Measurements from ENCODE around the gene RELA.

Gene RELA

DNA sequence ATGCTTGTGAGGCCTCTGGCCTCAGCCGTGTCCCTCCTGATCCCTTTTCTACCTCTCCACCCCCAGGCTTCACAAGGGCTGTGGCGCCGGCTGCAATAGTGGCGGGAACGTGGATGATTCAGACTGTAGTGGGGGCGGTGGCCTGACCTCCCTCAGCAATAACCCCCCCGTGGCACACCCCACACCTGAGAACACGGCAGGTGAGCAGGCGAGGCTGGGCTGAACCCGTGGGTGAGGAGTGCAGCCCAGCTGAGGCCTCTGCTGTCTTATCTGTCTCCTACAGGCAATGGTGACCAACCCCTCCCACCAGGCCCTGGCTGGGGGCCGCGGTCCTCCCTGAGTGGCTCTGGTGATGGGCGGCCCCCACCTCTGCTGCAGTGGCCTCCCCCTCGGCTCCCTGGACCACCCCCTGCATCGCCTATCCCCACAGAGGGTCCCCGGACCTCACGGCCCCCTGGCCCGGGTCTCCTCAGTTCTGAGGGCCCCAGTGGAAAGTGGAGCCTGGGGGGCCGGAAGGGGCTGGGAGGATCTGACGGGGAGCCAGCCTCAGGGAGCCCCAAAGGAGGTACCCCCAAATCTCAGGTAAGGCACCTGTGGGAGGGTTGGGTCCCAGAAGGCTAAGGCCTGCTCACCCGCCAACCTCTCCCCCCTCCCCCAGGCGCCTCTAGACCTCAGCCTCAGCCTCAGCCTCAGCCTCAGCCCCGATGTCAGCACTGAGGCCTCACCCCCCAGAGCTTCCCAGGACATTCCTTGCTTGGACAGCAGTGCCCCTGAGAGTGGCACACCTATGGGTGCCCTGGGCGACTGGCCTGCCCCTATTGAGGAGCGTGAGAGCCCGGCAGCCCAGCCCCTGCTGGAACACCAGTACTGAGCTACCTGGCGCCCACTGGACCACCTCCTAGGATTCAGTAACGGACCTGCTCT is 26.3 kb downstream of the RELA start:
- no peak overlapping the region for H2AFZ ChIP-seq (ENCODE audit: low read depth, low read length)
- H3K4me3 ChIP-seq (ENCODE audit: low read length), result no peak overlapping the region
- H3K27ac ChIP-seq (ENCODE audit: low read length), result no peak overlapping the region
- H3K4me1 ChIP-seq (ENCODE audit: low read length), result peaks cover 32% of the 10 kb centered on the region
- H3K9me3 ChIP-seq (ENCODE audit: insufficient read depth, low read length), result no peaks in the 10 kb centered on the region
- peaks cover 23% of the 10 kb centered on the region for H3K36me3 ChIP-seq (replicated peaks; ENCODE audit: low read depth, low read length)
- TF ChIP-seq CTCF (IDR thresholded peaks at IDR 0.05; ENCODE audit: low read depth, low read length) (no peak), EZH2phosphoT487 (IDR thresholded peaks at IDR 0.05; ENCODE audit: low read depth) (no peak)
- H3K9ac ChIP-seq (ENCODE audit: low read length), result no peak overlapping the region
- no peaks in the 10 kb centered on the region for H3K27me3 ChIP-seq (ENCODE audit: low read depth, low read length)
- H3K79me2 ChIP-seq (ENCODE audit: low read length), result peaks cover 27% of the 10 kb centered on the region
- H4K20me1 ChIP-seq (ENCODE audit: insufficient read depth, low read length), result no peaks in the 10 kb centered on the region
- no peak overlapping the region for H3K4me2 ChIP-seq (ENCODE audit: low read length)

GRCh38 chr11:65634905-65635731 is 27.6 kb downstream of the RELA start:
- Histone ChIP-seq H3K27ac (ENCODE audit: low read length) (no peak overlapping the region), H3K4me2 (ENCODE audit: low read length) (no peak overlapping the region), H3K4me1 (ENCODE audit: low read length) (peaks cover 22% of the 10 kb centered on the region), H3K9ac (ENCODE audit: low read length) (no peak overlapping the region), H3K79me2 (ENCODE audit: low read length) (peaks cover 16% of the 10 kb centered on the region), H2AFZ (ENCODE audit: low read depth, low read length) (no peak overlapping the region), H3K36me3 (replicated peaks; ENCODE audit: low read depth, low read length) (peaks cover 26% of the 10 kb centered on the region), H4K20me1 (ENCODE audit: insufficient read depth, low read length) (no peaks in the 10 kb centered on the region), H3K9me3 (ENCODE audit: insufficient read depth, low read length) (no peaks in the 10 kb centered on the region), H3K4me3 (ENCODE audit: low read length) (no peak overlapping the region), H3K27me3 (ENCODE audit: low read depth, low read length) (no peaks in the 10 kb centered on the region)
- TF ChIP-seq EZH2phosphoT487 (IDR thresholded peaks at IDR 0.05; ENCODE audit: low read depth) (no peak), CTCF (IDR thresholded peaks at IDR 0.05; ENCODE audit: low read depth, low read length) (no peak)

DNA sequence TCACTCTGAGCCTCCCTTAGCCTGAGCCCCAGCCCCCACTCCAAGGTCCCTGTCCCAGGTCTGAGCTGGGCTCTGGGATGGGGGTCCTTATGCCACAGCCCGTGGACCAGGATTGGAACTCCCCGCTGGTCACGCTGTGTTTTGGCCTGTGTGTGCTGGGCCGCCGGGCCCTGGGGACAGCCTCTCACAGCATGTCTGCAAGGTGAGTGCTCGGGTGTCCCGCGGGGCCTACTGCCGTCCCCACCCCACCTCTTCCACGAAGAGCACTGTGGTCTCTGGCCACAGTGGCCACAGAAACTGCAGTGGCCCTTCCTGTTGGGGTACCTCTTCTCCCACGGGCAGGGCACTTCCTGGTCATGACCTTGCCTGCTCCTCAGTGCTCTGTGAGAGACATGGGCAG is 28.3 kb downstream of the RELA start:
- peaks cover 27% of the 10 kb centered on the region for H3K36me3 ChIP-seq (replicated peaks; ENCODE audit: low read depth, low read length)

More for the DNA sequence above, 28.3 kb downstream of the RELA start:
- no peak for TF ChIP-seq CTCF (IDR thresholded peaks at IDR 0.05; ENCODE audit: low read depth, low read length)
- TF ChIP-seq EZH2phosphoT487 (IDR thresholded peaks at IDR 0.05; ENCODE audit: low read depth), result no peak
- no peak overlapping the region for H3K27ac ChIP-seq (ENCODE audit: low read length)
- H4K20me1 ChIP-seq (ENCODE audit: insufficient read depth, low read length), result no peaks in the 10 kb centered on the region
- no peak overlapping the region for H3K4me3 ChIP-seq (ENCODE audit: low read length)
- H3K4me1 ChIP-seq (ENCODE audit: low read length), result peaks cover 16% of the 10 kb centered on the region
- H3K27me3 ChIP-seq (ENCODE audit: low read depth, low read length), result no peaks in the 10 kb centered on the region
- H3K9ac ChIP-seq (ENCODE audit: low read length), result no peak overlapping the region
- H2AFZ ChIP-seq (ENCODE audit: low read depth, low read length), result no peak overlapping the region
- no peak overlapping the region for H3K4me2 ChIP-seq (ENCODE audit: low read length)
- peaks cover 10% of the 10 kb centered on the region for H3K79me2 ChIP-seq (ENCODE audit: low read length)
- H3K9me3 ChIP-seq (ENCODE audit: insufficient read depth, low read length), result no peaks in the 10 kb centered on the region
